CD4-positive, alpha-beta memory T cell (primary cell): ENCODE data around the gene RFXAP. TPM values are rescaled to one million over a fixed set of nuclear protein-coding genes. Genes with fewer than 3 reads are reported as not detected.
A peak's percentile ranks its signal among the peaks of the same experiment; 100 is the strongest.

Experiments
- CTCF ChIA-PET: fragments of 350-600 bp; sonication (Branson Sonifier 250); formaldehyde crosslinking; loops from one replicate; lab custom pipeline; 2021; ENCODE audit warnings: inconsistent platforms; ENCODE audit not compliant: partially characterized antibody; lab: Charles Lee
- POLR2A ChIA-PET: fragments of 350-600 bp; sonication (Branson Sonifier 250); formaldehyde crosslinking; loops from one replicate; lab custom pipeline; 2021; ENCODE audit not compliant: partially characterized antibody; lab: Charles Lee
- DNase-seq, 5 donors: peaks; one replicate each; pipeline versions ENCODE4 v3.0.0 to v3.0.0-alpha.2; 2020 to 2022; ENCODE audit warnings: mixed read lengths in 1 of 5
- H3K27ac ChIP-seq: one replicate; pipeline ENCODE4 v1.7.0; 2013; ENCODE audit warnings: low read depth, low read length
- H3K27me3 ChIP-seq: 2 replicates; pipeline ENCODE4 v1.7.0; 2013; ENCODE audit warnings: mild to moderate bottlenecking, low read length, moderate library complexity; ENCODE audit not compliant: insufficient read depth
- H3K36me3 ChIP-seq: 2 replicates; pipeline ENCODE4 v1.7.0; 2013; ENCODE audit warnings: mild to moderate bottlenecking, low read length, moderate library complexity; ENCODE audit not compliant: insufficient read depth
- H3K4me1 ChIP-seq: 2 replicates; pipeline ENCODE4 v1.7.0; 2013; ENCODE audit warnings: mild to moderate bottlenecking, low read length, moderate library complexity; ENCODE audit not compliant: insufficient read depth
- H3K4me3 ChIP-seq, 2 donors: one replicate each; pipeline ENCODE4 v1.7.0; 2013; ENCODE audit warnings: low read length in 2 of 2, mild to moderate bottlenecking in 1 of 2
- H3K9me3 ChIP-seq, 2 donors: one replicate each; pipeline ENCODE4 v1.7.0; 2013; ENCODE audit warnings: low read length in 2 of 2, control low read depth in 1 of 2; ENCODE audit not compliant: control insufficient read depth in 1 of 2
- H3K27ac Mint-ChIP-seq, 7 donors: one replicate each; pipeline ENCODE4 v1.8.0; 2020 to 2021; ENCODE audit warnings: mixed read lengths in 7 of 7, mild to moderate bottlenecking in 6 of 7, inconsistent platforms in 3 of 7, moderate library complexity in 3 of 7
- H3K27me3 Mint-ChIP-seq, 2 donors: one replicate each; pipeline ENCODE4 v1.8.0; 2020 to 2021; ENCODE audit warnings: mixed read lengths in 2 of 2
- H3K36me3 Mint-ChIP-seq, 2 donors: one replicate each; pipeline ENCODE4 v1.8.0; 2020 to 2021; ENCODE audit warnings: mixed read lengths in 2 of 2, inconsistent platforms in 1 of 2, mild to moderate bottlenecking in 1 of 2
- H3K4me1 Mint-ChIP-seq, 4 donors: one replicate each; pipeline ENCODE4 v1.8.0; 2020 to 2021; ENCODE audit warnings: mixed read lengths in 4 of 4, mild to moderate bottlenecking in 1 of 4
- H3K4me3 Mint-ChIP-seq, 8 donors: one replicate each; pipeline ENCODE4 v1.8.0; 2020 to 2021; ENCODE audit warnings: mixed read lengths in 8 of 8, mild to moderate bottlenecking in 7 of 8, moderate library complexity in 6 of 8, inconsistent platforms in 3 of 8
- H3K9me3 Mint-ChIP-seq, 8 donors: one replicate each; pipeline ENCODE4 v1.8.0; 2020 to 2021; ENCODE audit warnings: mixed read lengths in 8 of 8, mild to moderate bottlenecking in 5 of 8, inconsistent platforms in 3 of 8, moderate library complexity in 1 of 8
- intact Hi-C: fragments of 100-400 bp; cut with micrococcal nuclease; formaldehyde crosslinking; loops from one replicate; pipeline ENCODE4 v1.15.1; 2023
- polyA plus RNA-seq, 2 donors: library from polyadenylated mRNA; unstranded; fragments of 300-500 nt; fragmentation: Illumina TruSeq; gene quantifications; one replicate each; pipeline ENCODE4 v1.2.3, GENCODE V29; 2021
- total RNA-seq, 2 experiments: library from RNA; stranded (reverse); gene quantifications; one replicate each; pipeline ENCODE4 v1.2.3, GENCODE V29; 2021

RFXAP gene
- total and polyA plus RNA-seq, 4 experiments from 2014 or later = 1.6 to 9.9 (median 5.8) TPM

GRCh38 chr13:36848199-36848982 lies 29.4 kb downstream of the RFXAP start:
- no peaks in the 10 kb centered on the region for H3K36me3 Mint-ChIP-seq
- H3K36me3 ChIP-seq = no peaks in the 10 kb centered on the region
- ChIA-PET CTCF (no interaction called here), POLR2A (no interaction called here)
- H3K27me3 Mint-ChIP-seq = peaks cover 7% of the 10 kb centered on the region in 2 donors
- no peaks in the 10 kb centered on the region for H3K27me3 ChIP-seq
- no peak overlapping the region for H3K4me3 Mint-ChIP-seq
- H3K27ac ChIP-seq = no peak overlapping the region
- peaks cover 0 to 2% (median 0%) of the 10 kb centered on the region in 4 donors for H3K4me1 Mint-ChIP-seq
- H3K27ac Mint-ChIP-seq = no peak overlapping the region
- no peaks in the 10 kb centered on the region for H3K9me3 Mint-ChIP-seq
- no peaks in the 10 kb centered on the region for H3K4me1 ChIP-seq
- H3K9me3 ChIP-seq = no peaks in the 10 kb centered on the region
- H3K4me3 ChIP-seq = no peak overlapping the region
- DNase-seq = no peak
- intact Hi-C loops = no loop called here

GRCh38 chr13:36850790-36851438 lies 31.9 kb downstream of the RFXAP start:
- peaks cover 0 to 2% (median 0%) of the 10 kb centered on the region in 4 donors for H3K4me1 Mint-ChIP-seq
- Histone ChIP-seq H3K27me3 (no peaks in the 10 kb centered on the region), H3K4me1 (no peaks in the 10 kb centered on the region), H3K36me3 (no peaks in the 10 kb centered on the region), H3K9me3 (no peaks in the 10 kb centered on the region), H3K27ac (no peak overlapping the region), H3K4me3 (no peak overlapping the region)
- CTCF ChIA-PET = no interaction called here
- intact Hi-C loops = no loop called here
- H3K9me3 Mint-ChIP-seq = no peaks in the 10 kb centered on the region
- H3K27ac Mint-ChIP-seq = peak overlapping the region in 1 of 7 donors; percentile 28
- no peaks in the 10 kb centered on the region for H3K36me3 Mint-ChIP-seq
- POLR2A ChIA-PET = no interaction called here
- H3K4me3 Mint-ChIP-seq = no peak overlapping the region
- peaks cover 7 to 8% of the 10 kb centered on the region in 2 donors for H3K27me3 Mint-ChIP-seq
- DNase-seq = no peak

GRCh38 chr13:36857253-36857652 lies 38.2 kb downstream of the RFXAP start:
- H3K4me3 Mint-ChIP-seq = no peak overlapping the region
- H3K27ac Mint-ChIP-seq = no peak overlapping the region
- CTCF ChIA-PET = interaction anchor here (0.9 kb wide), 1 partner anchor 14 kb away, joined by 3 read pairs; no protein-coding TSS in a partner anchor

GRCh38 chr13:36858290-36858689 lies 39.3 kb downstream of the RFXAP start:
- CTCF ChIA-PET = interaction anchor here (1.5 to 1.7 kb wide), 2 partner anchors 11 to 123 kb away, joined by 4 to 7 read pairs; no protein-coding TSS in a partner anchor
- H3K9me3 Mint-ChIP-seq = no peaks in the 10 kb centered on the region

More at GRCh38 chr13:36857253-36857652, 38.2 kb downstream of the RFXAP start:
- no peak overlapping the region for H3K4me3 ChIP-seq
- no peaks in the 10 kb centered on the region for H3K36me3 Mint-ChIP-seq
- H3K27me3 Mint-ChIP-seq = peaks cover 13 to 21% of the 10 kb centered on the region in 2 donors
- peaks cover 3% of the 10 kb centered on the region for H3K27me3 ChIP-seq
- no peak overlapping the region for H3K27ac ChIP-seq
- H3K9me3 Mint-ChIP-seq = no peaks in the 10 kb centered on the region
- H3K36me3 ChIP-seq = no peaks in the 10 kb centered on the region
- intact Hi-C loops = no loop called here
- no peak for DNase-seq
- H3K9me3 ChIP-seq = no peaks in the 10 kb centered on the region
- POLR2A ChIA-PET = no interaction called here
- H3K4me1 ChIP-seq = no peaks in the 10 kb centered on the region
- peaks cover 0 to 3% (median under 1%) of the 10 kb centered on the region in 4 donors for H3K4me1 Mint-ChIP-seq

GRCh38 chr13:36859259-36859658 lies 40.2 kb downstream of the RFXAP start:
- Mint-ChIP-seq H3K36me3 (no peaks in the 10 kb centered on the region), H3K27me3 (peaks cover 16 to 29% of the 10 kb centered on the region in 2 donors), H3K4me3 (no peak overlapping the region), H3K27ac (no peak overlapping the region), H3K4me1 (peaks cover 1 to 10% (median 3%) of the 10 kb centered on the region in 4 donors), H3K9me3 (no peaks in the 10 kb centered on the region)
- no peak overlapping the region for H3K27ac ChIP-seq
- H3K27me3 ChIP-seq = peaks cover 4% of the 10 kb centered on the region
- ChIA-PET CTCF (interaction anchor here (1.5 to 1.7 kb wide), 2 partner anchors 10 to 122 kb away, joined by 4 to 7 read pairs; no protein-coding TSS in a partner anchor), POLR2A (no interaction called here)
- DNase-seq = no peak
- no peaks in the 10 kb centered on the region for H3K36me3 ChIP-seq
- intact Hi-C loops = no loop called here
- H3K4me3 ChIP-seq = no peak overlapping the region
- H3K9me3 ChIP-seq = no peaks in the 10 kb centered on the region
- H3K4me1 ChIP-seq = no peaks in the 10 kb centered on the region

More at GRCh38 chr13:36858290-36858689, 39.3 kb downstream of the RFXAP start:
- DNase-seq = peak in 1 of 5 donors; percentile 0
- Mint-ChIP-seq H3K27ac (no peak overlapping the region), H3K27me3 (peaks cover 14 to 26% of the 10 kb centered on the region in 2 donors), H3K4me1 (peaks cover 1 to 10% (median 3%) of the 10 kb centered on the region in 4 donors), H3K36me3 (no peaks in the 10 kb centered on the region), H3K4me3 (no peak overlapping the region)
- Histone ChIP-seq H3K9me3 (no peaks in the 10 kb centered on the region), H3K4me1 (no peaks in the 10 kb centered on the region), H3K36me3 (no peaks in the 10 kb centered on the region), H3K27me3 (peaks cover 4% of the 10 kb centered on the region), H3K27ac (no peak overlapping the region), H3K4me3 (no peak overlapping the region)
- POLR2A ChIA-PET = no interaction called here
- intact Hi-C loops = no loop called here

GRCh38 chr13:36862002-36862685 lies 43.1 kb downstream of the RFXAP start:
- no peak overlapping the region for H3K4me3 ChIP-seq
- no peak overlapping the region for H3K27ac ChIP-seq
- intact Hi-C loops = no loop called here
- H3K36me3 ChIP-seq = no peaks in the 10 kb centered on the region
- Mint-ChIP-seq H3K27ac (no peak overlapping the region), H3K4me3 (no peak overlapping the region), H3K36me3 (no peaks in the 10 kb centered on the region), H3K4me1 (peaks cover 1 to 10% (median 3%) of the 10 kb centered on the region in 4 donors), H3K9me3 (no peaks in the 10 kb centered on the region), H3K27me3 (peaks cover 25 to 45% of the 10 kb centered on the region in 2 donors)
- POLR2A ChIA-PET = no interaction called here
- H3K27me3 ChIP-seq = peaks cover 11% of the 10 kb centered on the region
- no peaks in the 10 kb centered on the region for H3K9me3 ChIP-seq
- CTCF ChIA-PET = no interaction called here
- no peaks in the 10 kb centered on the region for H3K4me1 ChIP-seq
- no peak for DNase-seq

GRCh38 chr13:36862722-36863121 lies 43.7 kb downstream of the RFXAP start:
- Histone ChIP-seq H3K36me3 (no peaks in the 10 kb centered on the region), H3K27ac (no peak overlapping the region), H3K27me3 (peaks cover 11% of the 10 kb centered on the region), H3K4me1 (no peaks in the 10 kb centered on the region), H3K4me3 (no peak overlapping the region), H3K9me3 (no peaks in the 10 kb centered on the region)
- no peak for DNase-seq
- intact Hi-C loops = no loop called here
- Mint-ChIP-seq H3K4me1 (peaks cover 1 to 10% (median 3%) of the 10 kb centered on the region in 4 donors), H3K36me3 (no peaks in the 10 kb centered on the region), H3K9me3 (no peaks in the 10 kb centered on the region), H3K4me3 (no peak overlapping the region), H3K27ac (no peak overlapping the region), H3K27me3 (peaks cover 29 to 48% of the 10 kb centered on the region in 2 donors)
- ChIA-PET POLR2A (no interaction called here), CTCF (no interaction called here)
